IPS-NIHi7 (cell line): Measurements from ENCODE around the gene CFAP73.

ENCODE experiments used
- DNase-seq: peaks from one replicate; pipeline ENCODE4 v3.0.0; 2012; ENCODE audit warnings: mixed read lengths; ENCODE audit errors: extremely low spot score

CFAP73 gene

GRCh38 chr12:113119980-113120669 lies 29.4 kb upstream of the CFAP73 start:
- DNase-seq = no peak

GRCh38 chr12:113120670-113121370 lies 28.7 kb upstream of the CFAP73 start:
- no peak for DNase-seq

DNA sequence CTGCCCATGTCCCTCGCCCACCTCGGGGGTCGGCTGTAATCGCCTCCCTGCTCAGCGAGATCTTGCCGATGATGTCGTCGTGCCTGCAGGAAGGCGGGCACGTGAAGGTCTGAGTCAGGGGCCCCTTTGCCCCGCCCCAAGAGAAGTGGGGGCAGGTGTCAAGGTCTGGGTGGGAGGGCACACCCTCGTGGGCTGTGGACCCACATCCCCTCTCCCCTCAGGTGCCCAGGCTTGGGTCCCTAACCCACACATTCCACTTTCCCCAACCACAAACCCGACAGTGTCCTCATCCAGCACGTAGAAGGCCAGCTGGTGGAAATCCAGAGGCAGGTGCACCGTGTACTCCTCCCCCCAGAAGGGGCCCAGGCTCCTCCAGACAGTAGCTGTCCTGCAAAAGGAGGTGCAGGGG lies 21.7 kb upstream of the CFAP73 start:
- DNase-seq = no peak

GRCh38 chr12:113128802-113129663 lies 20.5 kb upstream of the CFAP73 start:
- no peak for DNase-seq

- DNase-seq = no peak
Measured at GRCh38 chr12:113129664-113130456, 19.7 kb upstream of the CFAP73 start.

DNA sequence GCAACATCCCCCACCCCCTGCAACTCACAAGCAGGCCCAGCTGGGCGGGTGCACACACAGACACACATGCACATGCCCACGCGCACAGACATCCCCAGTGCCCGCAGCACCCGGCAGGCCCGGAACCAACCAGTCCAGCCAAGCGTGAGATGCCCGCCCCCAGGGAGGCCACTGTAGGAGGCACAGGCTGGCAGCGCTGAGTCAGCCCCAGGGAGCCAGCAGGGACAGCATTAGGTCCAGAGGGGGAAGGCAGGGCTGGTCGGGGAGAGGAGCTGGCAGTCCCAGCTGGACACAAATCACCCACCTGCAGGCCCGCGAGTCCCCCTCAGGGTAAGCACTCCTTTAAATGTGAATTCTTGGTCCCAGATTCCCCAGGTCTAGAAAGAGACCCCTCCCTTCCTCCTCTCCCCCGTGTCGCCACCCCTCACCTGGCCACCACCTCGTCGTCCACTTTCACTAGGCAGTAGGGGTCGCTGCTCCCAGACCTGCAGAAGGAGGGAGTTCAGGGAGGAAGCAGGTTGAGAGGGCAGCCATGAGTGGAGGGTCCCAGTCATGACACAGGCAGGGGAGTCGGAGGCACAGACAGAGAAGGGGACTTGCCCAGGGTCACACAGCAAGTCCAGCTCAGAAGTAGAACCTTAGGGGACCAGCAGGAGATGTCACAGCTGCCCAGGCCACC lies 18.9 kb upstream of the CFAP73 start:
- DNase-seq = peak; percentile 85

DNA sequence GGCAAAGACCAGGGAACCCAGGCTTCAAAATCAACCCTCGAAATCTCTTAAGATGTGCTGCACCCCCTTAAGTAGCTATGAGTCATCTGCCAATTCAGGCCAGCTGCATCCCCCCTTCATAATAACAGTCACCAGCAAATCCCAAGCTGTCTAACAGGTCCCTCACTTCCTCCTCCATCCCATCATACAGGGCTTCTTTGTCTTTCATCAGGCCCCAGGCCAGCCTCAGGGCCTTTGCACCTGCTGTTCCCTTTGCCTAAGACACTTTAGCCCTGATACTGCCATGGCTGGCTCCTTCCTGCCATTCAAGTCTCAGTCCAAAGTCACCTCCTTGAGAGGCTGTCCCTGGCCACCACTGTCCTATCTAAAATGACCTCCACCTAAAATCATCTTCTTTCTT lies 18.0 kb upstream of the CFAP73 start:
- no peak for DNase-seq

DNA sequence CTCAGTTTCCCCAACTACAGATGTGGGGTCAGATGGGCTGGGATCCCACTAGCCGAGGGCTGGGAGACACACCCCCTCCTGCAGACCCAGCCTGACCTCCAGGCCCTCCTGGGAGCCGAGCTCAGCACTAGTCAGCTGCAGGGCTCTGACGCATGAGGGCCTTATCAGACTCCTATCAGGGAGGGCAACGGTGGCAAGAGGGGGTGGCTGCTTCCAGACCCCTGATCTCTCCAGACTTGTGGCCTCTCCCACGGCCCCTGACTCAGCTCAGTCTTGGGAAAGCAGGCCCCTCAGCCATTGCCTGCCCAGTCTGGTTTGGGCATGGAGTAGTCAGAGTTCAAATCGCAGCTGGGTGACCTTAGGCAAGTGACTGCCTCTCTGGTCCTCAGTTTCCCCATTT lies 16.5 kb upstream of the CFAP73 start:
- DNase-seq = no peak

DNA sequence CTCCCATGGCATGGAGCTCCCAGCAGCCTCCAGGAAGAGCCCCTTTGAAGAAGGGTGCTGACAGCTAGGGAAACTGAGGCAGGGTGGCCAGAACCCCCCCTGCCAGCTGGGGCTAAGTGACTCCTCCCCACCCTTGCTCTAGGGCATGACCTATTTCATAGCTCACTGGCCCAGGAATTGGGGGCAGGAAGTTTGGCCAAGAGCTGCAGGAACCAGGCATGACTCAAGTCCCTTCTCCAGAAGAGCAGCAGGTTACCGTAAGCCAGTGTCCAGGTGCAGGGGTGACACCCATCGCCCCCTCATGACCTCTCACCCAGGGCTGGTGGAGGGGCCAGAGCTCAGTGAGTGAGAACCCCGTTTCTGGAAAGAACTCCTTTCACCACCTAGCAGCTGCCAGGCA lies 15.9 kb upstream of the CFAP73 start:
- no peak for DNase-seq

- no peak for DNase-seq
Measured at GRCh38 chr12:113134071-113134470, 15.5 kb upstream of the CFAP73 start.

DNA sequence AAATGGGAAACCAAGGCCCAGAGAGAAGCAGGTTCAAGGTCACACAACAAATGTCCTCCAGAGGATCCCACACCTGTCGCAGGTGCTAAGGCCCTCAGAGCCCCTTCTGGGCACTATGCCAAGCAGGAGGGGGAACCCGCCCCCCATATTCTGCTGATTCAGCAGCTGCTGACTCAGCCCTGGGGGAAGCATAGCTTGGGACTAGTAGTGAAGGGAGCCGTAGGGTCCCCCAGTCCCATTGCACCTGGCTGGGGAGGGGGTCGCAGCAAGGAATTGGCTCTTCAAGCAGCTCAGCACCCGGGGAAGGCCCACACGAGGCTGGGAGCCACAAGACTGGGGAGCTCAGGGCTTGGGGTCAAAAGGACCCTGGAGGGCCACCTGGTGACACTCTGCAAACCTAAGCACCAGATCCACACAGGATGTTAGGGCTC lies 15.0 kb upstream of the CFAP73 start:
- DNase-seq = no peak

DNA sequence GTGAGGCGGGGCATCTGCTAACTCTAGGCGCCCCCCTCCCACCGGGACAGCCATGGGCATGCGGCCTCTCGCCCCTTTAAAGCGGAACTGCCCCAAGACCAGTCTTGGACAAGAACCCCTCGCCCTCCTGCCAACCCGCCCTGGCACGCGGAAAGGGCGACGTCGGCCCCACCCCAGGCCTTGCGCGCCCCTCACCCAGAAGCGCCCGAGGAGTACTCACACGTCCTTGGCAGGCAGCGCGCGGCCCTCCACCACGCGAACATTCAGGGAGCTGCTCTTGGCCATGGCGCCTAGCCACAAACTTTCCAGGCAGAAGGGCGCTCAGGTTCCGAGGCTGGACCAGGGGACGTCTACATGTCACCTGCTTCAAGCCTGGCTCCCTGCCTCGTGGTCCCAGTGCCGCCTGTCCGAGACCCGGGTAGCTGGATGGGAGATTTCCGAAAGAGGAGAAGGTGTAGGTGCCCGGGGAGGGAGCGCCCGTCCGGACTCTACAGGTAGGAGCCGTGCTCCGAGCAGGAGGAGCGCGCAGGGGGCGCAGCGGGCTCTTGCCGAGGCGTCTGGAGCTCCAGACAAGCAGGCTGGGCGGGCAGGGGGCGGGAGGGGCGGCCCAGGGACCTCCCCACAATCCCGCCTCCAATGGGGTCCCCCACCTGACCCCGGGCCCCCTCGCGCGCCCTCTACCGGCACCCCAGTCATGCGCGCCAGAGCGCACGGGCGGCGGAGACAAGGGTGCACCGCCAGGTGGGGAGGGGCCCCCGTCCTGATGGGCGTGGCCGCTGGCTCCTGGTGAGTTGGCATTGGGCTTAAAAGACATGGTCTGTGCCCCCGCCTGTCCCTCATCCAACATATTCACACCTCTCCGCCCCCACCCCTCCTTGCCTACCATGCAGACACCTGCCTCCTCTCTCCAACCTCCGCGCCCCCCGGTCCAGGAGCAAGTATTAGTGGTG lies 14.1 kb upstream of the CFAP73 start, which contains the start of gene RASAL1:
Gene RASAL1, minus strand, starts transcription at position 584 of the 950 bp plus-strand sequence. Its CDS starts 299 bp downstream, at position 285.
- DNase-seq = peak; percentile 96

GRCh38 chr12:113136128-113136989 lies 13.2 kb upstream of the CFAP73 start:
- peak; percentile 43 for DNase-seq

- DNase-seq = no peak
Measured at GRCh38 chr12:113136990-113137511, 12.5 kb upstream of the CFAP73 start.

DNA sequence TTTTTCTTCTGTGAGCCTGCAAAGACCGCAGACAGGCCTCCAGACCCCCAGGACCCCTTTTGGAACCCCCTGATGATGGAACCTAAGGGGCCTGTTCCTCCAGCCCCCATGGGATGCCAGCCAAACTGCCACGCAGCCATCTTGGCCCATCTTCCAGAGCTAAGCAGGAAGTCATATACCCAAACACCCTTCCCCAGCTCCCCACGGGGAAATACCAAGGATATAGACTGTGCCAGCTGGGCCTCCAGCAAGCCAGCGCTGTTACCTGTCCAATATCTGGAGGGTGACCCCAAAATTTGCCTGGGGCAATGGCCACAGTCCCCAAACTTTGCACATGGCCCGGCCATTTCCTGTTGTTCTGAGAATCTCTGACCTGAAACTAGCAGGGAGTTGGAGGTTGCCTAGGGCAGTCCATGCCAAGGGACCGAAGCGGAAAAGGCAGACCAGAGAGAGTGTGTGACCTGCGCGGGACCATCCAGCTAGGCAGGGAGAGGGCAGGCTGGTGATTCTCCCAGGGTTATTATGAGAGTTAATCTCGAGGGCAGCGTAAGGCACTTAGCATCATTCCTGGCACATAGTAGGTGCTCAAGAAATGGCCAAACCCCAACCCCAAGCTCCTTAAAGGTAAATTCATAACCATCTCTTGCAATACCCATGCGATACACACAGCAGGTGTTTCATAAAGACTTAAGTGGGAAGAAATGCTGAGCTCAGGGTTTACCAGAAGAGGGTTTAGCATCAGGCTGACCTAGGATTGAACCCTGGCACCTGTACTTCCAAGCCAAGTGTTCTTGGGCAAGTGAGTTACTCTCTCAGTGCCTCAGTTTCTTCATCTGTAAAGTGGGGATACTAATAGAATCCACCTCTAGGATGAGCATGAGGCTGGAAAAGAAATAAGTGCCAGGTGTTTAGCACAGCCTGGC lies 11.4 kb upstream of the CFAP73 start:
- DNase-seq = no peak

DNA sequence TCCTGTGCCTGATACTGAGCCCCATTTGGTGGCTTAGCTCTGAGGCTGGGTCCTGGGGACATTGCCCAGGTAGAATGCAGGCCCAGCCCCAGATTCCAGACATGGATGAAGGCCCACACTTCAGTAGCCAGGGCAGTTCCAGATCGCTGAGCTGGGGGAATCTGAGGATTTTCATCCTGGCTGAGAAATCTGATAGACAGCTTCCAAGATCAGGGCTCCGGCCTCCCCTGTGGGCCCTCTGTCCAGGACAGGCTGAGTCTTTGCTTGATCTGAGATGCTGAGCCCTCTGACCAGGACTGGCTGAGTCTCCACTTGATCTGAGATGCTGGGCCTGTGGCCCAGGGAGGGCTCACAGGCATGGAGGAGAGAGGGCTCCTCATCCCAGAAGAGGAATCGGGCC lies 10.7 kb upstream of the CFAP73 start:
- DNase-seq = no peak

- DNase-seq = no peak
Measured at GRCh38 chr12:113140706-113141105, 8.8 kb upstream of the CFAP73 start.
